Suppressor macrophage treated with lipopolysaccharide for 1 hour (primary cell): ENCODE measurements around the gene CHST13.

Experiments used
- DNase-seq, 3 donors: peaks; one replicate each; pipeline ENCODE4 v3.0.0-alpha.2; 2020 to 2022

CHST13 gene

DNA sequence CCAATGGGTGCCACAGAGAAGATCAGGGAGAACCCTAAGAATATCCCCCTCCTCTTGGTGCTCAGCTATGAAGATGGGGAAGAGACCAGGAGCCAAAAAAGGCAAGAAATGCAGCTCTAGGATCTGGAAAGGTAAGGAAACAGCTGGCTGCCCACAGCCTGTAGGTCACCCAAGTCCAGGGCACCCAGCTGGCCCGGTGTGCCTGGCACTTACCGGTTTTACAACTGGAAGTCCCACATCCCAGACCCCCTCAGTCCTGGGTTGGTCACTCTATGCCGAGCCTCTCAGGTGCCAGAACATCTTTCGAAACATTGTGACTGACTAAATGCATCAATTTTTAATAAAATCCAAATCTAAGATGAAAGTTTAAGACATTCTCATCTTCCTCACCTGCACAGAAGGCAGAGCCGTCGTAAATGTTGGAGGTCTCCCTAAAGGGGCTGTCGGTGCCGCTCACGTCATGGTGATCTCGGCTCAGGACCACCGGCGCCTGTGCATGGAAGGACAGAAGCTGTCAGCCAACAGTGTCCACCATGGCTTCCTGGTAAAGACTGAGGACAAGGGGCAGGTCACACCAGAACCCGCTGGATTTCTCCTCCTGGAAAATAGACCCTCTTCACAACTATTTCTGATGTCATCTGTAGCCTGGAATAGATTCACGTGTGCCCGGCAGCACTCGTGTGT, 34.9 kb upstream of the CHST13 start:
- DNase-seq, result no peak

DNA sequence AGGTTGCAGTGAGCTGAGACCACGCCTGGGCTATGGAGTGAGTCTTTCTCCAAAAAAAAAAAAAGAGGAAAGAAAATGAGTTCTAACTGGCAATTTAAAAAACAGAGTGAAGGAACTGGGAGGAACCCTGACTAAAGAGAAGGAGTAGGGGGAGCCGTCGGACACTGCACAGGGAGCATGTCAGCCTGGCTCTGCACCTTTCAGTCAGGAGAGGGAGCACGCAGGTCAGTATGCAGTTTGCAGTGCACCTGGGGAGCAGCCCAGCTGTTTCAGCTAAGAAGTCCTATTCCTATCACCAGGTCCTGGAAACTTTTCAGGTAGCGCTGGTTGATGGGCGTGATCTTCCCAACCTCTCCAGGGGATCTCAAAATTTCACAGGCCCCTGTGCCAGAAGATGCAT, 33.3 kb upstream of the CHST13 start:
- DNase-seq, result no peak

DNA sequence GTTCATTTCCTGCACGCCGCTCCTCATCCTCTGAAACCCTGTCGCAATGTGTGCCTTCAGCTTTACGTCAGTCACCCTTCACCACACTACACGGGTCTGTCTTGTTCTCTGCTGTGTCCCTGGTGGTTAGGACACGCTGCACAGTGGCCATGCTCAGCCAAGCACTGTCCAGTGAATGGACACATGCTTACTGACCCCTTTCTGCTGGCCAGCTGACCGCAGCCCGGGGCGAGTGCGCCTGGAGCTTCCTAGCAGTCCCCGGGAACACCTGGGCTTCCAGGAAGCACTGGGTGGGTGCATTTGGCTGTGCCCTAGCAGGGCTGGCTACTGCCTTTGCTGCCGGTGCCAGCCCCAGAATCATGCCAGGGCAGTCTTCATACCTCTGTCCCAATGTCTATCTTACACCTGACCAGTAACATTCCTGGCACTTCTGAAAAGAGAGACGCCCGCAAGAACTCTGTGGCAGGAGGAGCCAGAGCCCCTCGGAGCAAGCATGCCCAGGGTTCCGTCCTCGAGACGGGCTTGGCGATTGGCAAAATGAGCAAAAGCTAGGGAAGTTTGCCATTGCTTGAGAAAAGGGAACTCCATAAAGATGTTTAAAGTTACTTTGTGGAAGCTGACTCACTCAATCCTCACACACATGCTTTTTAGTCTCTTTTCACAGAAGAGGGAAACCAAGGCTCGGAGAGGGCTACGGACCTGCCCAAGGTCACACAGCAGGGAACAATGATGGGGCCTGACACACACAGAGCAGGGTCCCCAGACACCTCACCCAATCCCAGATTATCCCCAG, 32.5 kb upstream of the CHST13 start:
- DNase-seq, result peak; percentile 42 to 67 (median 55)

DNA sequence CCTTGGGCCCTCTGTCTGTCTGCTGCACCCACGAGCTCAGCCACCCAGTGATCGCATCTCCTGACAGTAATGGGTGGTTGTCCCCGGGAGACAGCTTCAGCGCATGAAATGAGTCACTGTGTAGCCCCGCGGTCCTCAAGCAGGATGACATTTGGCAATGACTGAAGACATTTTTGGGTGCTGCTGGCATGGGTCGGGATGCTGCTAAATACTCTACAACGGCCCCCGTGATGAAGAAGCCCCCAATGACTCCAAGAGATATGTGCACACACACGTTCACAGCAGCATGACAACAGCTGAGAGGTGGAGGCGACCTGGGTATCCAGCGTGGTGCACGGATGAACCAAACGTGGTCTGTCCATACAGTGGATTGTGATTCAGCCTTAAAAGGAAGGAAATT, 30.9 kb upstream of the CHST13 start:
- DNase-seq, result no peak

DNA sequence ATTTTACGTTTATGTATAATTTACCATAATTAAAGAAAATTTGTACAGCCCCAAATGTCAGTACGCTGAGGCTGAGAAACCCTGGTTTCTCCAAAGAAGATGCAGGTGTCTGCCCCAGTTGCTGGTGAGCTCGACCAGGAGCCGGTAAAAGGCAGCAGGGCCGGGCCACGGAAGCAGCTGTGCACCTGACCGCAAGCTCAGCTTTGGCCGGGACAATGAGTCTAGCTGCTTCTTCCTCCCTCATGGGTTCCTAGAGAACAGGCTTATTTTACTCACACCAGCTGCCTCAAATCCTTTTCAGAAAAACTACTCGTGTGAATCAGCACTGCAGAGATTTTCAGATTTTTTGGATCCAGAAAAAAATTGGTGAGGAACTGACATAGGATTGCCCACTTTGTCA, 30.2 kb upstream of the CHST13 start:
- DNase-seq, result no peak

DNA sequence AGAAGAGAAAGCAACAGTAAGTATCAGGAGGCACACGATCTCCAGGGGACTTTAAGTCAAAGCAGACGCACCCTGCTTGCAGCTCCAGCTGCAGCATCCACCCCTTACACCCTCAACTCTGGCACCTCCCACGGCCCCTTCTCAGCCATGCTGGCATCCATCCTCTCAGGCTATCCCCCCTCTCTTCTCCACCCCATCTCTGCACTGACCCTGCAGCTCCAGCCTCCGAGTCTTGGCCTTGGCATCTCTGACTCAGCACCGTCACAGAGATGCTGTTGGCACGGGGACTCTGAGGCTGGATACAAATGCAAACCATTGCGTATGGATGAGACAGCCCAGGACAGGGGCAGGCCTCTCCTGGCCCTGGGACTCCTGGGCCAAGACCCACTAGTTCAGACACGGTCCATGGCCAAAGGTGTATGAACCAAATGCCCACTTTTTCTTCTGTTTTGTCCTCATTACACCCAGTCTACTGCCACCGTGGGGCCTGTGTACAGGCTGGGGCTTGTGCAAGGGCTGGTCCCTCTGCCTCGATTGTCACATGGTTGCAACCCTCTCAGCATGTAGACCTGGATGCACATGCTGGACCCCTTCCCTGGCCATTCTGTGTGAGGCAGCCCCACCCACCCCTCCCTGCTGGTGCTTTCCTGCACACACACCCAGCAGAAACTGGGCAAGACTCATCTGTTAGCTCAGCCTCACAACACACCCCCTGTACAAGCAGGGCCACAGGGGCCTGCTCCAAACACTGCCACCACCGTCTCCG, 29.6 kb upstream of the CHST13 start:
- no peak for DNase-seq

DNA sequence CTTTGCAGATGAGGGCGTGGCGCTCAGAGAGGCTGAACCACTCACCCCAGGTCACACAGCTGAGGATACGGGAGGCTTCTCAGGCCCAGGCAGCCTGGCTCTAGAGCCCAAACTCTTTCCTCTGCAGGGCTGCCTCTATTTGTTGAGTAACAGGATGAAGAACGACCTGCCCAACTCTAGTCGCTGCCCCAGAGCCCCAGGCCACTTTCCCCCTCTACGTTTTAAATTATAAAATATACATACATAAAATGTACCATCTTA, 29.1 kb upstream of the CHST13 start:
- no peak for DNase-seq

DNA sequence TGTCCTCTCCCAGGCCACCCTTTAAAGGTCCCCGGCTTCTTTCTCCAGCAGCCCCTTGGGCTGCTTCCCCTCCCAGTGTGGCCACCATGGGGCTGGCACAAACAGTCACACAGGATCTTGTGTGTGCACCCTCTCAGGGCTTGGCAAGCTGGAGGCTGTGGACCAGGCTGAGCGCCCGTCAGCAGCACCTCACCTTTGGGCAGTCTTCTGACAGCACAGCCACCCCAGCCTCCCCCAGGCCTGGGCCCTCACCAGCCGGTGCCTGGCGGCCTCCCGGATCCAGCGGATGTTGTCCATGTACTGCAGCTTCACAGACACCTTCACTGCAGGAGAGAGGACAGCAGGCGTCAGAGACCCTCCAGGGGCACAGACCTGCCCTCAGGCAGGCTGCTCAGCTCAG, 28.2 kb upstream of the CHST13 start:
- no peak for DNase-seq

DNA sequence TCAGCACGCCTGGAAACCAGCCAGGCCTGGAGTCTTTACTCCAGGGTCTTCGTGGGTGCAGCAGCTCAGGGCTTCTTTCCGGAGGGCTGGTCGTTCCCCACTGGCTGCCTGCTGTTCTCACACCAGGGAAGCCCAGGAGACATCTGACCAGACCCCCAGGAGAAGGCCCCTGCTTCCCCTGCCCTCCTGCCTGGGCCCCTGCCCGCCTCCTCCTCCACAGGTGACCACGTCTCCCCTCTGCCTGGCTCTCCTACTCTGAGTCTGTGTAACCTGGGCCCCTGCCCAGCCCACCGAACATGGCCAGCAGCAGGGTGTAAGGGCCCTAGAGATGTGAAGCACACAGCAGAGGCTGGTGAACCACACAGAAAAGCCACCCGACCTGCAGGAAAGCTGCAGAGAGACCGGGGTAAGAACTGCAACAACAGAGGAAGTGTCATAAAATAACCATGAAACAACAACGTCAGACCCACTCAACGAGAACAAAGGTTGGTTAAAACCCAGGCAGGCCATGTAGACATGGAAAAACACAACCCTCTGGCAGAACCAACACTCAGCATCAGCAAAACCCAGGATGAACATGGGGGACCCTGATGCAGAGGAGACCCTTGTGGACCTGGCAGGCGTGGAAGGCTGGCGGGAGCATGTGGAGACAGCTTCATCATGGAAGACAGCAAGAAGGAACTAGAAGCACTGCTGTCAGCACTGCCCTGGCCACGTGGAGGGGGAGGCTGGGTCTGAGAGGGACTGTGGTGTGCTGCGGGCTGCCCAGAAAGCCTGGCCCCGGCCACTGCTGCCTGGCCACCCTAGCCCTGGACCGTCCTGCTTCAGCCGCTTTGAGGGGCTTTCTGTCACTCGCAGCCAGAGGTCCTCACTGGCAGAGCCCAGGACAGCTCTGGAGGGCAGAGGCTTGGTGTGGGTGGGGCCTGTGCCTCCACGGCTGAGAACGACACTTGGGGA, 26.8 kb upstream of the CHST13 start:
- no peak for DNase-seq

DNA sequence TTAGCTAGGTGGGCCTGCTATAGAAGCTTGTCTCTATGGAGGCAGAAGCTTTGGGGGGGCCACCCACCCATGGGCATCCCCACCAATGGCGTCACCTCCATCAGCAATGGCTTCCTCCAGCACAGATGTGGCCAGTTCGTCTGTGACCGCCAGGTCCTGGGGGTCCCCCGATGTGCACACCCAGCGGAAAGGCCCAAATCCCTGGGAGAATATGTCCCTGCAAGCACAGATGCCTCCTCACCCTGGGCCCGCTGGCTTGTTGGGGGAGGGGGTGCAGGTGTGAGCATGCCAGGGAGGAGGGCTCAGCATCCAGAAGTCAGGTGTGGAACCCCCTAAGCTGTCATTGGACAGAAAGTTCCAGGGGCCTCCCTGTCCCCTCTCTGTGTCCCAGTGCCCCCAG, 26.0 kb upstream of the CHST13 start:
- DNase-seq, result no peak

DNA sequence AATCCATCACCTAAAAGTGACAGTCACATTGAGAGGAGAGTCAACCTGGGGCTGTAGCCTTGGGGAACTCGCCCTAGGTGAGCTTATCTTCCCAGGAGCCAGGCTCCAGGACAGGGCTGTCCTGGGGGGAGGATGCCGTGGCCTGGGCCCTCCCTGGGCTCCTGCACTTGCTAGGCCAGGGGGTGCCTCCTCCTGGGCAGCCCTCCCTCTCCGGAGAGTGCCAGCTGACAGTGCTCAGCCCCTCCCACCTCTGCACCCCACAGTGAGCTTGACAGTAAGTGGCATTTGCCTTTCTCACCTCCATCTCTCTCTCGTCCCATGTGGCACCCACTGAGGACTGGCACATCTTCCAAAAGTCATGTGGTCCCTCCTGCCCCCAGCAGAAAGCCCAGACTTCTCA, 25.5 kb upstream of the CHST13 start:
- no peak for DNase-seq

DNA sequence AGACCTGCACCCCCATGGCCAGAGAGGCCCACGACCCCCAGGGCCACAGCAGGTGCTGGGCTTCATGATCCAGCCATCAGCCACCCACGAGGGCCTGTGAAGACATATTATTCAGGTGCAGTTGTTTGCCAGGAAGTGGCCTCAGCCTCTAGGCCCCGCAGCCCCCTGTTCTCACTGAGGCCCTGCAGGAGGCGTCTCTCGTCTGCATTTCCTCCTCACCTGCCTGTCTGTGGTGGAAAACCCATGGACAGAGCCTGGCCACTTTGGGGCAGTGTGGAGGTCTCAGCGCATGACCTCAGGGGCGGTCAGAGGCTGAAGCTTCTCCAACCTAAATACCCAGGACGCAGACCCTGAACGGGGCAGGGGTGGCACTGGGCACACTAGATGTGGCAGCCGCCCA, 25.0 kb upstream of the CHST13 start:
- DNase-seq, result no peak

DNA sequence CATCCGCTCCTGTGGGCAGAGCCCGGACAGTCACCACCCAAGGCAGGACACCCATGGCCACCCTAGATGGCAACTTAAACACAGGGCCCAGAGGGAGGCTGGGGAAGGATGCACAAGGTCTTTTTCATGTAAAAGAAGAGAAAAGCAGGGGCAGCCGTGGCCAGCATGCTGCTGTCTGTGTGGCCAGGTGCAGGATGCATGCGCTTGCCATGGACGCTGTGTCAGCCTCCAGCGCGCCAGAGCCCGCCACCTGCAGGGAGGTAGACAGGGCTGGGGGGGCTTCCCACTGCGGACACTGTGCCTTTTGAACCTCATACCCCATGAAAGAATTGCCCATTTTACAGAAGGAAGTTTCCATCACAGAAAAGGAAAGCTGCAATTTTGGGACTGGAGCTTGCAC, 24.6 kb upstream of the CHST13 start:
- DNase-seq, result no peak

DNA sequence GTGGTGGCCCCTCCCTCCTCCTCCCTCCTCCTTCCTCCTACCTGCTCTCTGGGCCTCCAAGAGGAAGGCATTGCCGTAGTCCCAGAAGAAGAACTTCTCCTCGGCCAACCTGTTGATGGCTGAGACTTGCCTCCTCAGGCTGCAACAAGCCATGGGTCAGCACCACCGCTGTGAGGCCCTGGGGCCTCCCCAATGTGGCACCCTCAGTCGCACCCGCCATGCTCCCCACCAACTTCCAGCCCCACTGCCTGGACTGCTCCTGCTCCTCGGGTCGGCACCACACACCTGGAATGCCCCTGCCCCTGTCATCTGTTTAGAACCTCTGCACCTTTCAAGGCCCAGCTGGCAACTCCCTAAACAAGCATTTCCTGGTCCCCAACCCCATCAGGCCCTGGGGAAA, 23.9 kb upstream of the CHST13 start:
- DNase-seq, result no peak

DNA sequence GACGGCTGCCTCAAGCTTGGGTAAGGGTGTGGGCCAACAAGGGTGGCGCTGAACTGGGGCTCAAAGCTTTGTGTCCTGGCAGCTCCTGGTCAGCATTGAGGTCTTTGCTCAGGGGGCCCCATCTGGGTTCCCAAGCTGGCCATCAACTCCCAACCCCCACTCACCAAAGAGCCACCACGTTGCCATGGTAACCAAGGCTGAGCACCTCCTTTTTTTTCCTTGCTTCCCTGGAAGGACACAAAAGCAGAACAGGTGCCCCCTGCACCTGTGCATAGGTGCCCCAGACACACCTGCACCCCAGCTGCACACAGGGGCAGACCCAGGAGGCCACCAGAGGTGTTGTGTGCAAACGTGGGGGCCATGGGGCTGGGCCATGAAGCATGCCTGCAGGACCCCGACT, 22.9 kb upstream of the CHST13 start:
- DNase-seq, result no peak

DNA sequence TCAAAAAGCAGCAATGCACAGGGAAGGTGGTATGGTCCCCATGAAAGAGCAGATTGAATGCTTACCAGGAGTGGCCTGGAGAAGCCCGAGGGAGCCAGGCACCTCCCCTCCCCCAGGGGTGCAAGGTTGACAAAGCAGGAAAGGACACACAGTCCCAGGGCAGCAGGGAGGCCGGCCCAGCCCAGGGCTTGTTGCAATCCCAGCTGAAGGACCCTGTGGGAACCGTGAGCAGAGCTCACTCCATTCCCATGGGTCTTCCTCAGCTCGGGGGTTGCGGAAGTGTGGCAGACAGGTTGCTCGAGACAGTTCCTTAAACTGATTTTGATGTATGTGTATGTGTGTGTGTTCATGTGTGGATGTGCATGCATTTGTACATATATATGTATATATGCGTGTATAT, 22.2 kb upstream of the CHST13 start:
- no peak for DNase-seq

DNA sequence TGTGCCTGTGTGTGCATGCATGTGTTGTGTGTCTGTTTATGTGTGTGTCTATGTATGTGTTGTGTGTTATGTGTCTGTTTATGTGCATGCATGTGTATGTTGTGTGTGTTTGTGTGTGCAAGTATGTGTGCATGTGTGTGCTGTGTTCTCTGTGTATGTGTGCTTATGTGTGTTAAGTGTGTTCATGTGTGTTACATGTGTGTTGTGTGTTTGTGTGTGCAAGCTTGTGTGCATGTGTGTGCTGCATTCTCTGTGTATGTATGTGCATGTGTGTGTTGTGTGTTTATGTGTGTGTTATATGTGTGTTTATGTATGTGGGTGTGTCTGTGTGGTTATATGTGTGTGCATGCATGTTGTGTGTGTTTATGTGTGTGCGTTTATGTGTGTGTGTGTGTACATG, 21.3 kb upstream of the CHST13 start:
- DNase-seq, result no peak

DNA sequence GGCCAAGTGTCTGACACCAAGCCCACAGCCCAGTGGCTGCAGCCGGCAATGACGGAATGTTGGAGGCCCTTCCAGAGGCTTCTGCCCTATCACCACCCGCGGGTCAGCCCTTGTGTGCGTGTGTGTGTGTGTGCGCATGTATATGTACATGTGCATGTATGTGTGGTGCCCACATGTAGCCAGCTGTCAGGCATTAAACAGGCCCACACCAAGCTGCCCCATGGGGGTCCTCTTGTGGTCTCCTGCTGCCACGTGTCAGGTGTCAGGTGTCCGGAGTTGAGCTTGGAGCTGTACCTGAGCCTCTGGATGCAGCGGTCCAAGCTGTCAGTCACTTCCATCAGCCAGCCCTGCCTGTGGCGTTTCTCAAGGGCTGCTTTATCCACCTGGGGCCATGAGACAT, 20.3 kb upstream of the CHST13 start:
- no peak for DNase-seq

DNA sequence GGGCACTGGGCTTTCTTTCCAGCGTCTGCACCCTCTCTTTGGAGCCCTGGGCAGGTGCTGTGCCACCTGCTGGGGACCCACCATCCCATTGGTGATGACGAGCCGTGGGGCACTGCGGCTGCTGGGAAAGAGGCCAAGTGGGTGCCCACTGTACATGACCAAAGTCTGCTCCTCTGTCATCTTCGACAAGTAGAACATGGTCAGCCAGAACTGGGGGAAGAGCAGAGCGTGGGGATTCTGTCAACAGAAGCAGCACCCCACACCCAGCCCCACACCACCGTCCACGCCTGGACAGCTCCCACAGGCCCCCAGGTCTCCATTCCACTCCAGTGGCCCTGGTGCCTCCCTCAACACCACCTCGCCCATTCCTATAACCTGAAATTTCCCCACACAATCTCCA, 16.1 kb upstream of the CHST13 start:
- DNase-seq, result no peak

DNA sequence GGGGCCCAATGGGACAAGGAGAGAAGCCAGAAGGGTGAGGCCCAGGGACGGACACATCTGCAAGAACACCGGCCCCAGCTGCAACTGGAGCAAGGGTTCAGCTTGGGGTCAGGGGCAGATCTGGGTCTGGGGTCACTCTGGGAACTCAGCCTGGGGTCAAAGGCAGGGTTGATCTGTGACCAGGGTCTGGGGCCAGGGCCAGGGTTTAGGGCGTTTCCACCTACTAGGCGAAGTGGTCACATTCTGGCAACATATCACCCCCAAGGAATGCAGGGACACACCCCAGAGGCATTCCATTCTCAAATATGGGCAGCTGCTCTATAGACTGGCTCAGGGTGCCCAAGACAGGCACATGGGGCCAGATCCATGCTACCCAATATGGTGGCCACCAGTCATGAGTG, 15.4 kb upstream of the CHST13 start:
- no peak for DNase-seq

DNA sequence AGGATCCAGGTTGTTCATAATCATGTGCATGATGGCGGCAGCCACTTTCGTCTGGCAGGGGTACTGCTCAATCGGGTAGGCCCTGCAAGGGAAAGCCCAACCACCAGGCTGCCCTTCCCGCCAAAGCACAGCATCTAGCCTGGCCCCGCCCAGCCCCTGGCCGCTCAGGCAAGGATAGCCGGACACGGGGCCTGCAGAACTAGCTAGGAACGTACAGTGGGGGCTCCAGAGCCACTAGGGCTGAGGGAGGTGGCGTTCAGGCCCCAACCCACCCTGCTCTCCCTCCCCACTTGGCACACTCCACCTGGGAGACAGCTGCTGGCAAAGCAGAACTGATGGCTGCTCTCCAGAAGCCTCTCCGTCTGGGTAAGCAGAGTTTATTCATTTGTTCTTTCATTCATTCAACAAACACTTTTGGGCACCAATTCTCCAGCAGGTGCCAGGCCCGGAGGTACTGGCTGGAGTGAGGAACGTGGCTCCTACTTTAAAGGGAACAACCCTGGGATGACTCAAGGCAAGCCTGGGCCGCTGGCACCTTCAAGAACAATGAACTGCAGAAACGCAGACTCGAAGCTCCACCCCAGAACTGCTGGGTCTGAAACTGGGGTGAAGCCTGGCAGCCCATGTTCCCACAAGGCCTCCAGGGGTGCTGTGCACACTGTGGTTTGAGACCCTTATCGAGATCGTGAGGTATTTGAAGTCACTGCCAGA, 14.2 kb upstream of the CHST13 start:
- DNase-seq, result no peak

DNA sequence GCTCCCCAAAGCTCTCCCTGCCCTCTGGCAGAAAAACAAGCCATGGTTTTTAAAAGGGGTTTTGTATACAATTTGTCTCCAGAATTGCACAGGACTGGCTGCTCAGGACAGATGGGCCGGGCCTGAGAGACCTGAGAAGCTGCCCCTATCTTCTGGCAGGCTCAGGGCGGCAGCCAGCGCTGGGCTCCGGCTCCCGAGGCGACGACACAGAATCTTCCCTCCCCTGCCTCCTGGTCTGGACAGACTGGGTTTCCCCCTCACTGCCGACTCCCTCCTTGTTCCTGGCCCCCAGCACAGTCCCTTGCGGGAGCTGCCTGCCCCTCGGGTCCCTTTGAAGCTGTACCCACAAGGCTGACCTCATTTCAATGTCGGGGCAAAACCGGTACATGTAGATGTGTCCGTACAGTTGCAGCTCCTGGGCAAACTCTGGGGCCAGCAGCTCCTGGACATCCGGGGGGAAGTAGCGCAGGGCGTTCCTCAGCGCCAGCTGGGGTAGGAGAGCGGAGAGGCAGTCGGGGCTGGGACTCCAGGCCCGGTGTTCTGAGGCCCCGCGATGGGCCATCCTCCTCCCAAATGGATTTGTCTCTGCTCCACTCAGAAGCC, 13.5 kb upstream of the CHST13 start:
- DNase-seq, result no peak
